GM23338 (cell line): Measurements from ENCODE around the gene KATNIP. TPM values are rescaled to one million over a fixed set of nuclear protein-coding genes. Genes with fewer than 3 reads are reported as not detected.

Experiments used
- ATAC-seq: fragments of 200-7000 bp; cut with Tn5 transposase; 3 replicates; pipeline ENCODE4 v1.9.1; 2020
- DNase-seq: peaks from one replicate; pipeline ENCODE4 v3.0.0-alpha.2; 2015; ENCODE audit warnings: low spot score
- H2AFZ ChIP-seq: fragments of 200-600 bp; sonication (generic); 2 replicates; pipeline ENCODE4 v1.8.0; 2016; ENCODE audit warnings: antibody characterized with exemption, mild to moderate bottlenecking, moderate library complexity
- H3F3A ChIP-seq: fragments of 200-600 bp; sonication (generic); replicated peaks from 2 replicates; pipeline ENCODE4 v1.8.0; 2017; ENCODE audit warnings: antibody characterized with exemption, mixed run types, low read depth
- H3K27ac ChIP-seq: fragments of 200-600 bp; sonication (generic); 2 replicates; pipeline ENCODE4 v1.6.1; 2016; ENCODE audit warnings: low read depth
- H3K27me3 ChIP-seq: fragments of 200-600 bp; sonication (generic); 2 replicates; pipeline ENCODE4 v1.8.0; 2016; ENCODE audit warnings: mild to moderate bottlenecking, mixed run types, moderate library complexity; ENCODE audit not compliant: insufficient read depth
- H3K36me3 ChIP-seq: fragments of 200-600 bp; sonication (generic); 2 replicates; pipeline ENCODE4 v1.8.0; 2016; ENCODE audit warnings: mild to moderate bottlenecking; ENCODE audit not compliant: insufficient read depth
- H3K4me1 ChIP-seq: fragments of 200-600 bp; sonication (generic); 2 replicates; pipeline ENCODE4 v1.8.0; 2016; ENCODE audit warnings: mild to moderate bottlenecking, moderate library complexity; ENCODE audit not compliant: insufficient read depth
- H3K4me2 ChIP-seq: fragments of 200-600 bp; sonication (generic); 2 replicates; pipeline ENCODE4 v1.7.1; 2017; ENCODE audit warnings: mixed run types
- H3K4me3 ChIP-seq: fragments of 200-600 bp; sonication (generic); 2 replicates; pipeline ENCODE4 v1.6.1; 2016; ENCODE audit warnings: mixed run types
- H3K79me2 ChIP-seq: fragments of 200-600 bp; sonication (generic); replicated peaks from 2 replicates; pipeline ENCODE4 v1.8.0; 2017; ENCODE audit warnings: mild to moderate bottlenecking; ENCODE audit not compliant: insufficient read depth
- H3K9me2 ChIP-seq: fragments of 200-600 bp; sonication (generic); 2 replicates; pipeline ENCODE4 v1.8.0; 2017; ENCODE audit not compliant: insufficient read depth
- H4K20me1 ChIP-seq: fragments of 200-600 bp; sonication (generic); replicated peaks from 2 replicates; pipeline ENCODE4 v1.8.0; 2017; ENCODE audit warnings: mild to moderate bottlenecking; ENCODE audit not compliant: insufficient read depth
- H3K27ac Mint-ChIP-seq: 2 replicates; pipeline ENCODE4 v1.8.0; 2020; ENCODE audit warnings: inconsistent platforms, mild to moderate bottlenecking, moderate library complexity, mixed read lengths
- H3K27me3 Mint-ChIP-seq: 3 replicates; pipeline ENCODE4 v1.8.0; 2022; ENCODE audit warnings: low read depth, mild to moderate bottlenecking, moderate library complexity, mixed read lengths, inconsistent platforms; ENCODE audit not compliant: insufficient read depth, poor library complexity
- H3K36me3 Mint-ChIP-seq: 3 replicates; pipeline ENCODE4 v1.8.0; 2021; ENCODE audit warnings: low read depth, mild to moderate bottlenecking, inconsistent platforms, moderate library complexity, mixed read lengths
- H3K4me1 Mint-ChIP-seq: 3 replicates; pipeline ENCODE4 v1.8.0; 2020; ENCODE audit warnings: mild to moderate bottlenecking, inconsistent platforms, mixed read lengths
- H3K4me3 Mint-ChIP-seq: 3 replicates; pipeline ENCODE4 v1.8.0; 2021; ENCODE audit warnings: moderate library complexity, mild to moderate bottlenecking, inconsistent platforms, mixed read lengths
- H3K9me3 Mint-ChIP-seq: 3 replicates; pipeline ENCODE4 v1.8.0; 2020; ENCODE audit warnings: moderate library complexity, mild to moderate bottlenecking, inconsistent platforms, mixed read lengths
- CREB1 ChIP-seq: fragments of 250-450 bp; sonication (Bioruptor Pico); IDR thresholded peaks from 2 replicates; pipeline ENCODE4 v1.5.0; 2020; ENCODE audit warnings: low read depth, mild to moderate bottlenecking, moderate library complexity
- CTCF ChIP-seq, 2 experiments: fragments of 200-600 bp in 1 of 2; sonication (generic) in 1 of 2; conservative IDR thresholded peaks; 2 replicates each; pipeline versions ENCODE4 v1.5.1 to v1.6.1; 2016 to 2017; ENCODE audit warnings: antibody characterized with exemption in 2 of 2, low read depth in 2 of 2, mild to moderate bottlenecking in 2 of 2, moderate library complexity in 1 of 2
- ETS1 ChIP-seq: IDR thresholded peaks from 2 replicates; pipeline ENCODE4 v1.6.1; 2016; ENCODE audit warnings: antibody characterized with exemption
- EZH2 ChIP-seq: fragments of 200-600 bp; sonication (generic); IDR thresholded peaks from one replicate; pipeline ENCODE4 v1.8.0; 2017; ENCODE audit warnings: antibody characterized with exemption, mild to moderate bottlenecking, low read depth; ENCODE audit not compliant: unreplicated experiment
- EZH2phosphoT487 ChIP-seq: fragments of 200-600 bp; sonication (generic); IDR thresholded peaks from one replicate; pipeline ENCODE4 v1.8.1; 2018; ENCODE audit warnings: antibody characterized with exemption; ENCODE audit not compliant: unreplicated experiment
- JUNB ChIP-seq: IDR thresholded peaks from one replicate; pipeline ENCODE4 v1.6.1; 2016; ENCODE audit warnings: antibody characterized with exemption; ENCODE audit not compliant: unreplicated experiment
- NANOG ChIP-seq: IDR thresholded peaks from 2 replicates; pipeline ENCODE4 v1.6.1; 2016; ENCODE audit warnings: antibody characterized with exemption, borderline replicate concordance
- POLR2AphosphoS5 ChIP-seq: IDR thresholded peaks from 2 replicates; pipeline ENCODE4 v1.6.1; 2016; ENCODE audit warnings: antibody characterized with exemption, low read depth
- STAT1 ChIP-seq: IDR thresholded peaks from one replicate; pipeline ENCODE4 v1.6.1; 2016; ENCODE audit warnings: antibody characterized with exemption; ENCODE audit not compliant: unreplicated experiment
- ZNF114 ChIP-seq: fragments of 250-450 bp; sonication (Bioruptor Pico); IDR thresholded peaks from 2 replicates; pipeline ENCODE4 v1.5.0; 2020; ENCODE audit warnings: mild to moderate bottlenecking, moderate library complexity
- ZNF331 ChIP-seq: fragments of 250-450 bp; sonication (Bioruptor Pico); IDR thresholded peaks from 2 replicates; pipeline ENCODE4 v1.5.0; 2020; ENCODE audit warnings: low read depth, mild to moderate bottlenecking, moderate library complexity
- ZNF462 ChIP-seq: fragments of 250-450 bp; sonication (Bioruptor Pico); IDR thresholded peaks from 2 replicates; pipeline ENCODE4 v1.5.0; 2020; ENCODE audit warnings: mild to moderate bottlenecking, moderate library complexity
- polyA plus RNA-seq: library from polyadenylated mRNA; unstranded; fragments of >200 nt; fragmentation: Nextera tagmentation; extraction: Ambion mirVana; gene quantifications from 2 replicates; pipeline ENCODE4 v1.2.1, GENCODE V29; 2016
- total RNA-seq: library from RNA; depleted of rRNA; stranded (reverse); fragments of >200 nt; shearing (Covaris generic); gene quantifications from 2 replicates; pipeline ENCODE4 v1.2.3, GENCODE V29; 2014

KATNIP gene
- total and polyA plus RNA-seq, 2 experiments from 2014 or later: 7.0 to 11.8 TPM

GRCh38 chr16:27531186-27531585, 18.8 kb upstream of the KATNIP start:
- DNase-seq (no peak), ATAC-seq (no peak)
- no peaks in the 10 kb centered on the region for H3K4me1 Mint-ChIP-seq
- H3K4me1 ChIP-seq: no peaks in the 10 kb centered on the region
- H3K79me2 ChIP-seq: no peaks in the 10 kb centered on the region
- H3K36me3 Mint-ChIP-seq: peaks cover 83% of the 10 kb centered on the region
- H2AFZ ChIP-seq: no peak overlapping the region
- H3K4me2 ChIP-seq: no peak overlapping the region
- H3K4me3 Mint-ChIP-seq: no peak overlapping the region
- peaks cover 54% of the 10 kb centered on the region for H3K36me3 ChIP-seq
- no peaks in the 10 kb centered on the region for H3K27me3 ChIP-seq
- TF ChIP-seq POLR2AphosphoS5 (no peak), NANOG (no peak), ZNF114 (CRISPR knock-in tag) (no peak), ETS1 (no peak), JUNB (no peak), EZH2 (no peak), ZNF331 (no peak), CREB1 (no peak)
- no peaks in the 10 kb centered on the region for H3K9me2 ChIP-seq
- no peaks in the 10 kb centered on the region for H3F3A ChIP-seq
- no peaks in the 10 kb centered on the region for H3K9me3 Mint-ChIP-seq
- peaks cover 5% of the 10 kb centered on the region for H4K20me1 ChIP-seq
- H3K27me3 Mint-ChIP-seq: peaks cover 11% of the 10 kb centered on the region
- no peak overlapping the region for H3K27ac Mint-ChIP-seq
- no peak overlapping the region for H3K4me3 ChIP-seq
- no peak overlapping the region for H3K27ac ChIP-seq

GRCh38 chr16:27531826-27532800, 17.8 kb upstream of the KATNIP start:
- ATAC-seq (no peak), DNase-seq (no peak)
- H3K27ac ChIP-seq: no peak overlapping the region
- Mint-ChIP-seq H3K9me3 (no peaks in the 10 kb centered on the region), H3K27me3 (peaks cover 11% of the 10 kb centered on the region), H3K4me1 (no peaks in the 10 kb centered on the region), H3K4me3 (no peak overlapping the region), H3K27ac (no peak overlapping the region), H3K36me3 (peaks cover 84% of the 10 kb centered on the region)
- peaks cover 9% of the 10 kb centered on the region for H4K20me1 ChIP-seq
- H3K36me3 ChIP-seq: peaks cover 47% of the 10 kb centered on the region
- no peak overlapping the region for H3K4me3 ChIP-seq
- H3F3A ChIP-seq: no peaks in the 10 kb centered on the region
- no peaks in the 10 kb centered on the region for H3K9me2 ChIP-seq
- H2AFZ ChIP-seq: no peak overlapping the region
- TF ChIP-seq ZNF462 (CRISPR knock-in tag) (no peak), NANOG (no peak), ZNF331 (no peak), STAT1 (no peak), JUNB (no peak), POLR2AphosphoS5 (no peak), CTCF (conservative IDR thresholded peaks at IDR 0.05; ENCODE audit: low read depth in 2 of 2) (no peak), EZH2phosphoT487 (no peak), EZH2 (no peak), ZNF114 (CRISPR knock-in tag) (no peak)
- no peaks in the 10 kb centered on the region for H3K27me3 ChIP-seq
- H3K4me1 ChIP-seq: no peaks in the 10 kb centered on the region
- no peaks in the 10 kb centered on the region for H3K79me2 ChIP-seq
- H3K4me2 ChIP-seq: no peak overlapping the region
